Putamen (tissue), 1 donor: ENCODE results near the gene SCAMP3.
"Not testable (repeated sequence)": the region's sequence is repeated elsewhere in the genome, so short reads cannot be mapped to it uniquely, and the experiment has no call there.

ENCODE experiments used
- DNase-seq: peaks from one replicate; pipeline ENCODE4 v3.0.0-alpha.2; 2016; ENCODE audit warnings: low spot score

Gene SCAMP3

DNA sequence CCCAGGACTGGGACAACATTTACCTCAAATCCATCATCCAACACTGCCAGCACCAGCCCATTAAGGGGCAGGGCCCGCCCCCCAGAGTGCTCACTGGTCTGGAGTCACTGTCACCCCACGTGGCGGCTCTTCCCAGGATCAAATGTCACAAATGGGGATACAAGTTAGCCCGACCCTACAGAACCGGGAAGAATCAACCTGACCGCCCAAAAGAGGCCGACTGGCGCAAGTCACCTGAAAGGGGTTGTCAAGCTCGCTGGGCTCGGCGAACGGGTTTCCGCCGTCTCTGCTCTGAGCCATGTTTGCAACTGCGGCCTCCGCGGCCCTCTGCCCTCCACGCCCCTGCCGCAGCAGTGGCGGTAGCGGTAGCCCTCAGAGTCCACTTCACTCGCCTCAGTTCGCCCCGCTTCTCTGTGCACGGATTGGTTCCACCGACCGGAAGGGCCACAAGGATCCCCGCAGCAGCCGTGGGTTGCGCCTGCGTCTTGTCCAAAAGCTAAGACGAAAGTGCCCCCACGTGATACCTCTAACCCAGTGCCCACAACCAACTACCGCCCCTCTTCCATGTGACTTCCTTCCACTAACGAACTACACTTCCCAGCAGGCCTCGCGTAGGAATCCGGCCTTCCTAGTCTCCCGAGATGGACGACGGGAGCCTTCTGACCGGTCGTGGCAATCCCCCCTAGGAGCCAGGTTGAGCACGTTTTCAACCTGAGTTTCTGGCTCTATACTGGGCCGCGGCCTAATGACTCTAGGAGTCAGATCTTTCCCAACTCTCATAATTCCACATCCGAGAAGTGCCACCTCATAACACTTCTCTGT is at the start of gene SCAMP3:
Gene SCAMP3 (minus strand): TSS at position 509 of the 822 bp plus-strand sequence. CDS start 209 bp downstream, at position 300.
- peak; percentile 99 for DNase-seq

DNA sequence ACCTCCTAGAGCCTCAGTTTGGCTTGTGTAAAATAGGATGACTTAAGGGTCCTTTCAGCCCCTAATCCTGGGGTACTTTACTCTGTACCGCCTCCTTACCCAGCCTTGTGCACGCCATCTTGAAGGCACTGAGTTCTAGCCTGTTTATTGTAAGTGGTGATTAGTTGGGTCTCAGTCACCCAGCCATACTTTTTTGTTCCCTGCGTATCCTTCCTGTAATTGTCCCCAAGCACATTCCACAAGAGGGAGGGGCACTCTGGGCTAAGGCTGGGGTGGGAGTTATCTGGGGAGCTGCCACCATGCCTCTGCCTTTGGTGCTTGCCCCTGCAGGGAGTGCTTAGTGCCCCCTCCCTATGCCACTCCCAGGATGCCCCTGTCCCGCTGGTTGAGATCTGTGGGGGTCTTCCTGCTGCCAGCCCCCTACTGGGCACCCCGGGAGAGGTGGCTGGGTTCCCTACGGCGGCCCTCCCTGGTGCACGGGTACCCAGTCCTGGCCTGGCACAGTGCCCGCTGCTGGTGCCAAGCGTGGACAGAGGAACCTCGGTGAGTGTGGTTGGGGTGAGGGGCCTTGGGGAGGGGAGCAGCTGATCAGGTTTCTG is 47.4 kb upstream of the SCAMP3 start:
- no peak for DNase-seq

GRCh38 chr1:155308493-155309422 is 46.6 kb upstream of the SCAMP3 start, which contains the start of gene FDPS:
Gene FDPS (plus strand): TSS chr1:155308866. CDS start chr1:155309790, 924 bp downstream.
- peak; percentile 99 for DNase-seq

DNA sequence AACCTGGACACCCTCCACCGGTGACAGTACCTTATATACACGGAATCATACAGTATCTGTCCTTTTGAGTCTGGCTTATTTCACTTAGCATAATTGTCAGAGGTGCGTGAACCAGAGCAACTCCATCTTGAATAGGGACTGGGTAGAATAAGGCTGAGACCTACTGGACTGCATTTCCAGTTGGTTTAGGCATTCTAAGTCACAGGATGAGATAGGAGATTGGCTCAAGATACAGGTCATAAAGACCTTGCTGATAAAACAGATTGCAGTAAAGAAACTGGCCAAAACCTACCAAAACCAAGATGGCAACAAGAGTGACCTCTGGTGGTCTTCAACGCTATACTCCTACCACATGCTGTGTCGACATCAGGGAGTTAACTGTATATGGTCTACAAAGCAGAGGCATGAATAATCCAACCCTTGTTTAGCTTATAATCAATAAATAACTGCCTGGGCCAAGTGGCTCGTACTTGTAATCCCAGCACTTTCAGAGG is 45.1 kb upstream of the SCAMP3 start:
- DNase-seq = no peak

- DNase-seq = no peak
These were observed 43.8 kb upstream of the SCAMP3 start for GRCh38 chr1:155305881-155306391.

- DNase-seq = no peak
These were observed 42.5 kb upstream of the SCAMP3 start for GRCh38 chr1:155304558-155305063.

DNA sequence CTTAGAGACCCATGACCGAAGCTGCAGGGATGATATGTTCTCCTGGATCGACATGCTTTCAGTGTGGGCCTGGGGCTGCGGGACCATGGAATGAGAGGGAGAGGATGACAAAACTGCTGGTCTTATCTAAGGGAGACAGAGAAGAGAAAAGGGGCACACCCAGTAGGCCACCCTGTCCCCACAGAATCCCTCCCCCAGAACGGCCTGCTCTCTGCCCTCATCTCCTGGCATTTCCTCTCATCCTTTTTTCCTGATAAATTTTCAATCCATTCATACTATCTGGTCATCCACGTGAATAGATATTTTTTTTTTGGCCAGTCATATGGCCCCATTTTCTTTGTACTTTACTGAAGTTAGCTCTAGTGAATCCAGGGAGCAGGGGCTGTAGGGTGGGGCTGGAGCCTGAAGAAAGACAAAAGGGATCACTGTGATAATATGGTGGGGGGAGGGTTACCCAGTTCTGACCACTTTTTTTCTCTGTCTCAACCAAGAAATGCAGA is 39.2 kb upstream of the SCAMP3 start, which contains the start of gene PKLR:
Gene PKLR (minus strand): TSS at position 97 of the 500 bp plus-strand sequence. CDS start 43 bp downstream, at position 54.
- no peak for DNase-seq

GRCh38 chr1:155300553-155301329 is 38.6 kb upstream of the SCAMP3 start:
- DNase-seq = no peak

- no peak for DNase-seq
These were observed 37.9 kb upstream of the SCAMP3 start for GRCh38 chr1:155300024-155300423.

DNA sequence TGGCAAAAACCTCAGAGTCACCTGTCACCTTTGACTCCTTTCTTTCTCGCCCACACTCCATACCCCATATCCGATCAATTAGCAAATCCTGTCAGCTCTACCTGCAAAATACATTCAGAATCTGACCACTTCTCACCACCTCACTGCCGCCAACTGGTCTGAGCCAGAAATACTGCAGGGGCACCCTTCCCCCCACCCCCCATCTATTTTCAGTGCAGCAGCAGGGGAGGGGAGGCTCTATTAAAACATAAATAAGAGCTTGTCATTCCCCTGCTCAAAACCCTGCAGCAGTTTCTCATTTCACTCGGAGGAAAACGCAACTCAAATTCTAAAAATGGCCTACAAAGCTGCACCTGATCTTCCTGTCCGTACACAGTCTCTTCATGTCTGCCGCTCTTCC is 35.2 kb upstream of the SCAMP3 start:
- DNase-seq = no peak

- DNase-seq = no peak
These were observed 34.5 kb upstream of the SCAMP3 start for GRCh38 chr1:155296661-155297060.

- no peak for DNase-seq
These were observed 33.7 kb upstream of the SCAMP3 start for GRCh38 chr1:155295942-155296267.

DNA sequence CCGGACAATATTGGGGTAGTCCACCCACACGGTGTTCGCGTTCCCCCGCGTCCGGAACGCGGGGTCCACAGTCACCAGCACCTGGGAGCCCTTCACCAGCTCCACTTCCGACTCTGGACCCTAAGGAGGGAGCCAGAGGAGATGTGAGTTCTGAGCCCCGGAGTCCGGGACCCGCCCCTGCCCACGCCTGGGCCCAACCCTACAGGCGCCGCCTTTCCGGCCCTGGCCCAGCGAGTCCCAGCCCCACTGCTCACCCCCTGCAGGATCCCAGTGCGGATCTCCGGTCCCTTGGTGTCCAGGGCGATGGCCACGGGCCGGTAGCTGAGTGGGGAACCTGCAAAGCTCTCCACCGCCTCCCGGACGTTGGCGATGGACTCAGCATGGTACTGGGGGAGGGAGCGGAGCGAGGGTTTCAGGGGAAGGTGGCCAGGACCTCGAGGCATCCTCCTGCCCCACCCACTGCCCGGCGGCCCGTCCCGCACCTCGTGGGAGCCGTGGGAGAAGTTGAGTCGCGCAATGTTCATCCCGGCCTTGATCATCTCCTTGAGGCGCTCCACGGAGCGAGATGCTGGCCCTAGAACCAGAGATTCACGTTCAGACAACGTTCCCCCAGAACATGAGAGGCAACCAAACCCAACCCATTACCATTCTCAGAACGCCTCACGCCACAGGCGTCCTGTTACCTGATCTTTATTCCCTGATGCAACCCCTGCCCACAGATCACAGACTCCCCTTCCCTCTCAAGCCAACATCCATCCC is 33.2 kb upstream of the SCAMP3 start:
- DNase-seq = no peak

- no peak for DNase-seq
These were observed 32.5 kb upstream of the SCAMP3 start for GRCh38 chr1:155294520-155295182.

DNA sequence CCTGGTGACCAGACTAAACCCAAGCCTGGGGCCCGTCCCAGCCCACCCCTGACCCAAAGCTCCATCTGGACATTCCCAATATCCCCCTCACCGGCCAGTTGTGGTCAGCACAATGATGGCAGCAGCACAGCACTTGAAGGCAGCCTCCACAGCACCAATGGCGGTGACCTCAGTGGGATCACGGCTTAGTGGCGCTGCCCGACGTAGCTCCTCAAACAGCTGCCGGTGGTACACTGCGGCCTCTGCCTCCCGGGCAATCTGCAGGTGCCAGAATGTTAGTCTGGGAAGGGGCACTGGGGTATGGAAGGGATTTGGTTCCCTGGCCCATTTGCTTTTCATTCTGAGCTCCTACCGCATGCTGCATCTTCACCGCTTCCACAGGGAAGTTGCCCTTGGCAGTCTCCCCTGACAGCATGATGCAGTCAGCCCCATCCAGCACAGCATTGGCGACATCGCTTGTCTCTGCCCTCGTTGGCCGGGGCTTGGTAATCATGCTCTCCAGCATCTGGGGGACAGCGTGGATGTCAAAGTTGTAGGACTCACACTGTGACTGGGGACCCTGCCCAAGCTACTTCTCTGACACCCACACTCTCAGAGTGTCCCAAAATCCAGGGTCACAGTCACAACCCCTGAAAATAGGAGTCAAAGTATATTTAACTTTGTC is 31.1 kb upstream of the SCAMP3 start:
- no peak for DNase-seq

DNA sequence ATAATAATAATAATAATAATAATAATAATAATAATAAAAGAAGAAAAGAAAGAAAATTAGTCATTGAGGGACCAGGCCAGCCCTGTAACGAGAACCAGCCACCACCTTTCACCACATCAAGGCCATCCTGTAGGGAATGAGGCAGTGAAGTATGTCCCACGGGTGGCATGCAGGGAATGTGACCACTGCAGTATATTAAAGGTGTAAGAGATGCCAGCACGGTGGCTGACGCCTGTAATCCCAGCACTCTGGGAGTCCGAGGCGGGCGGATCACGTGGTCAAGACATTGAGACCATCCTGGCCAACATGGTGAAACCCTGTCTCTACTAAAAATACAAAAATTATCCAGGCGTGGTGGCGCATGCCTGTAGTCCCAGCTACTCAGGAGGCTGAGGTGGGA is 28.8 kb upstream of the SCAMP3 start:
- not testable (repeated sequence) for DNase-seq

GRCh38 chr1:155287987-155288543 is 25.9 kb upstream of the SCAMP3 start:
- no peak for DNase-seq

DNA sequence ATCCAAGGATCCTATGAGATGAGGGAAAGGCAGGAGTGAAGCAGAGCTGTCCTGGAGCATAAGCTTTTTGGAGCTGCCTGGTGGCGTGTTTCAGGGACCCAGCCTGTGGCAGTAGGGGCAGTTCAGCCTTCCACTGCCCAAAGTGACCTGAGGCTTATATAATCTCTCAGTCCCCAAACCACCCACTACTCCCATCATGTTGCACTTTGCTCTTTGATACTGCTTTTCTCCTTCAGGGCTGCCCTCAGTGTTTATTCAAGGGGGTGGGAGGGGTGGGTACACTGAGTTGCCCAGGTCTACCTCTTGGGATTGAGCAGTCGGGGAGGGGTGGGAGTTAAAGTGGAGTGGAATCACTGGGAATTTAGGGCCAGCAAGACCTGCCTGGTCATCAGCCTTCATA is 24.4 kb upstream of the SCAMP3 start:
- no peak for DNase-seq
